ENCODE measurements around the gene EIF2B5. TPM values are rescaled to one million over a fixed set of nuclear protein-coding genes. Genes with fewer than 3 reads are reported as not detected.
"Not testable (repeated sequence)": the region's sequence is repeated elsewhere in the genome, so short reads cannot be mapped to it uniquely, and the experiment has no call there.

Gene EIF2B5
- polyA plus RNA-seq (2012; ENCODE audit: missing spikeins): 33.8 TPM

GRCh38 chr3:184135149-184135910 is at the start of gene EIF2B5:
TSS of gene EIF2B5 (plus strand) at chr3:184135358. CDS start at chr3:184135386, 28 bp downstream.
- peak; percentile 91 for TF ChIP-seq POLR2A (IDR thresholded peaks at IDR 0.05; ENCODE audit: low read depth, low read length)
- peak; percentile 95 for TF ChIP-seq TAF1 (IDR thresholded peaks at IDR 0.05; ENCODE audit: borderline replicate concordance, low read depth, low read length)
- peak; percentile 87 for TF ChIP-seq POLR2AphosphoS5 (IDR thresholded peaks at IDR 0.05; ENCODE audit: low read depth, low read length)
- peak; percentile 77 for DNase-seq (ENCODE audit: insufficient read length)
- FAIRE-seq: peak; percentile 96

GRCh38 chr3:184085389-184085852 is 49.7 kb upstream of the EIF2B5 start:
- TF ChIP-seq POLR2AphosphoS5 (IDR thresholded peaks at IDR 0.05; ENCODE audit: low read depth, low read length) (no peak), POLR2A (IDR thresholded peaks at IDR 0.05; ENCODE audit: low read depth, low read length) (no peak), TAF1 (IDR thresholded peaks at IDR 0.05; ENCODE audit: borderline replicate concordance, low read depth, low read length) (no peak)
- DNase-seq (ENCODE audit: insufficient read length) (no peak), FAIRE-seq (peak; percentile 17)

GRCh38 chr3:184092199-184092598 is 43.0 kb upstream of the EIF2B5 start:
- FAIRE-seq (no peak), DNase-seq (ENCODE audit: insufficient read length) (no peak)
- no peak for TF ChIP-seq POLR2AphosphoS5 (IDR thresholded peaks at IDR 0.05; ENCODE audit: low read depth, low read length)
- TF ChIP-seq POLR2A (IDR thresholded peaks at IDR 0.05; ENCODE audit: low read depth, low read length): no peak
- no peak for TF ChIP-seq TAF1 (IDR thresholded peaks at IDR 0.05; ENCODE audit: borderline replicate concordance, low read depth, low read length)

- DNase-seq (ENCODE audit: insufficient read length): no peak
Measured at GRCh38 chr3:184096811-184097383, 38.3 kb upstream of the EIF2B5 start, which contains the start of gene HTR3E. TSS of gene HTR3E (plus strand) at chr3:184097064. CDS start at chr3:184097530, 466 bp downstream.

GRCh38 chr3:184097556-184097955 is 37.6 kb upstream of the EIF2B5 start:
- no peak for FAIRE-seq
- TF ChIP-seq POLR2A (IDR thresholded peaks at IDR 0.05; ENCODE audit: low read depth, low read length): no peak
- no peak for TF ChIP-seq POLR2AphosphoS5 (IDR thresholded peaks at IDR 0.05; ENCODE audit: low read depth, low read length)
- TF ChIP-seq TAF1 (IDR thresholded peaks at IDR 0.05; ENCODE audit: borderline replicate concordance, low read depth, low read length): no peak
- no peak for DNase-seq (ENCODE audit: insufficient read length)

More at GRCh38 chr3:184096811-184097383, 38.3 kb upstream of the EIF2B5 start, which contains the start of gene HTR3E:
- TF ChIP-seq POLR2AphosphoS5 (IDR thresholded peaks at IDR 0.05; ENCODE audit: low read depth, low read length) (no peak), TAF1 (IDR thresholded peaks at IDR 0.05; ENCODE audit: borderline replicate concordance, low read depth, low read length) (no peak), POLR2A (IDR thresholded peaks at IDR 0.05; ENCODE audit: low read depth, low read length) (no peak)
- FAIRE-seq: peak; percentile 42

- no peak for TF ChIP-seq TAF1 (IDR thresholded peaks at IDR 0.05; ENCODE audit: borderline replicate concordance, low read depth, low read length)
- no peak for TF ChIP-seq POLR2A (IDR thresholded peaks at IDR 0.05; ENCODE audit: low read depth, low read length)
- no peak for TF ChIP-seq POLR2AphosphoS5 (IDR thresholded peaks at IDR 0.05; ENCODE audit: low read depth, low read length)
- DNase-seq (ENCODE audit: insufficient read length) (no peak), FAIRE-seq (no peak)
Measured at GRCh38 chr3:184099806-184100686, 35.1 kb upstream of the EIF2B5 start.

GRCh38 chr3:184110316-184110725 is 24.8 kb upstream of the EIF2B5 start:
- no peak for TF ChIP-seq TAF1 (IDR thresholded peaks at IDR 0.05; ENCODE audit: borderline replicate concordance, low read depth, low read length)
- FAIRE-seq (no peak), DNase-seq (ENCODE audit: insufficient read length) (no peak)

- FAIRE-seq (no peak), DNase-seq (ENCODE audit: insufficient read length) (no peak)
- TF ChIP-seq POLR2A (IDR thresholded peaks at IDR 0.05; ENCODE audit: low read depth, low read length): no peak
- no peak for TF ChIP-seq TAF1 (IDR thresholded peaks at IDR 0.05; ENCODE audit: borderline replicate concordance, low read depth, low read length)
- no peak for TF ChIP-seq POLR2AphosphoS5 (IDR thresholded peaks at IDR 0.05; ENCODE audit: low read depth, low read length)
Measured at GRCh38 chr3:184116017-184116416, 19.1 kb upstream of the EIF2B5 start.

- TF ChIP-seq TAF1 (IDR thresholded peaks at IDR 0.05; ENCODE audit: borderline replicate concordance, low read depth, low read length) (no peak), POLR2A (IDR thresholded peaks at IDR 0.05; ENCODE audit: low read depth, low read length) (no peak), POLR2AphosphoS5 (IDR thresholded peaks at IDR 0.05; ENCODE audit: low read depth, low read length) (no peak)
- no peak for DNase-seq (ENCODE audit: insufficient read length)
- FAIRE-seq: no peak
Measured at GRCh38 chr3:184117636-184118035, 17.5 kb upstream of the EIF2B5 start.

- DNase-seq (ENCODE audit: insufficient read length); FAIRE-seq: not testable (repeated sequence)
Measured at GRCh38 chr3:184121031-184121430, 14.1 kb upstream of the EIF2B5 start.

GRCh38 chr3:184126006-184126405 is 9.2 kb upstream of the EIF2B5 start:
- DNase-seq (ENCODE audit: insufficient read length) (no peak), FAIRE-seq (no peak)
- no peak for TF ChIP-seq POLR2A (IDR thresholded peaks at IDR 0.05; ENCODE audit: low read depth, low read length)
- TF ChIP-seq POLR2AphosphoS5 (IDR thresholded peaks at IDR 0.05; ENCODE audit: low read depth, low read length): no peak
- TF ChIP-seq TAF1 (IDR thresholded peaks at IDR 0.05; ENCODE audit: borderline replicate concordance, low read depth, low read length): no peak
